HG02678 (cell line): ENCODE measurements around the gene NAALADL2.
"Not testable (repeated sequence)": the region's sequence is repeated elsewhere in the genome, so short reads cannot be mapped to it uniquely, and the experiment has no call there.

ENCODE experiments used
- ATAC-seq: cut with Tn5 transposase; IDR thresholded peaks from one replicate; pipeline ENCODE4 v1.9.1; 2021; ENCODE audit warnings: mild to moderate bottlenecking, moderate library complexity; ENCODE audit not compliant: unreplicated experiment

NAALADL2 gene

GRCh38 chr3:175346573-175347356, 487.6 kb downstream of the NAALADL2 start:
- ATAC-seq = no peak

GRCh38 chr3:175349168-175349567, 490.0 kb downstream of the NAALADL2 start:
- peak; percentile 76 for ATAC-seq

- ATAC-seq = no peak
Measured at GRCh38 chr3:175355801-175356335, 496.7 kb downstream of the NAALADL2 start.

GRCh38 chr3:175356899-175357324, 497.8 kb downstream of the NAALADL2 start:
- no peak for ATAC-seq

GRCh38 chr3:175357758-175358157, 498.6 kb downstream of the NAALADL2 start:
- ATAC-seq = no peak

GRCh38 chr3:175358935-175359334, 499.8 kb downstream of the NAALADL2 start:
- ATAC-seq = no peak

GRCh38 chr3:175370426-175370825, 511.3 kb downstream of the NAALADL2 start:
- not testable (repeated sequence) for ATAC-seq

GRCh38 chr3:175371187-175371586, 512.1 kb downstream of the NAALADL2 start:
- not testable (repeated sequence) for ATAC-seq

- no peak for ATAC-seq
Measured at GRCh38 chr3:175374705-175375104, 515.6 kb downstream of the NAALADL2 start.

- ATAC-seq = peak; percentile 83
Measured at GRCh38 chr3:175378348-175378747, 519.2 kb downstream of the NAALADL2 start.

GRCh38 chr3:175381685-175382084, 522.6 kb downstream of the NAALADL2 start:
- ATAC-seq = no peak

GRCh38 chr3:175383371-175383770, 524.2 kb downstream of the NAALADL2 start:
- no peak for ATAC-seq

- no peak for ATAC-seq
Measured at GRCh38 chr3:175383813-175384212, 524.7 kb downstream of the NAALADL2 start.

- no peak for ATAC-seq
Measured at GRCh38 chr3:175384569-175384968, 525.4 kb downstream of the NAALADL2 start.

- no peak for ATAC-seq
Measured at GRCh38 chr3:175386630-175387029, 527.5 kb downstream of the NAALADL2 start.

GRCh38 chr3:175389560-175389959, 530.4 kb downstream of the NAALADL2 start:
- ATAC-seq = no peak

- no peak for ATAC-seq
Measured at GRCh38 chr3:175391601-175392000, 532.5 kb downstream of the NAALADL2 start.

GRCh38 chr3:175392653-175393052, 533.5 kb downstream of the NAALADL2 start:
- no peak for ATAC-seq

- ATAC-seq = no peak
Measured at GRCh38 chr3:175397372-175397771, 538.2 kb downstream of the NAALADL2 start.

GRCh38 chr3:175398676-175399075, 539.5 kb downstream of the NAALADL2 start:
- ATAC-seq = no peak

- ATAC-seq = no peak
Measured at GRCh38 chr3:175399156-175399840, 540.2 kb downstream of the NAALADL2 start.

- no peak for ATAC-seq
Measured at GRCh38 chr3:175404027-175404426, 544.9 kb downstream of the NAALADL2 start.
